HCT116 (cell line): ENCODE measurements around the gene GRAMD4.

Experiments
- ATF3 ChIP-seq: IDR thresholded peaks from 2 replicates; pipeline ENCODE4 v1.6.1; 2012
- CBX3 ChIP-seq: IDR thresholded peaks from 2 replicates; pipeline ENCODE4 v1.6.1; 2012; ENCODE audit warnings: low read depth
- CTCF ChIP-seq, 3 experiments: fragments of 200-600 bp in 1 of 3; sonication (generic) in 1 of 3; IDR thresholded peaks in 2 of 3; conservative IDR thresholded peaks in 1 of 3; 2 replicates each; pipeline ENCODE4 v1.5.1; 2012 to 2017; ENCODE audit warnings: low read depth in 2 of 3, low read length in 2 of 3, antibody characterized with exemption in 1 of 3, borderline replicate concordance in 1 of 3, control low read depth in 1 of 3, mild to moderate bottlenecking in 1 of 3, mixed read lengths in 1 of 3, mixed run types in 1 of 3, moderate library complexity in 1 of 3; ENCODE audit not compliant: insufficient read depth in 1 of 3
- EZH2 ChIP-seq: fragments of 200-600 bp; sonication (generic); IDR thresholded peaks from 2 replicates; pipeline ENCODE4 v1.6.1; 2017; ENCODE audit warnings: antibody characterized with exemption, mixed run types
- POLR2A ChIP-seq: IDR thresholded peaks from 2 replicates; pipeline ENCODE4 v1.7.0; 2011; ENCODE audit warnings: borderline replicate concordance; ENCODE audit not compliant: insufficient read depth, insufficient read length; ENCODE audit errors: extremely low read depth
- RAD21 ChIP-seq: IDR thresholded peaks from 2 replicates; pipeline ENCODE4 v1.6.1; 2012; ENCODE audit warnings: low read depth, mild to moderate bottlenecking
- REST ChIP-seq: IDR thresholded peaks from 2 replicates; pipeline ENCODE4 v1.6.1; 2012; ENCODE audit warnings: low read depth
- YY1 ChIP-seq: IDR thresholded peaks from 2 replicates; pipeline ENCODE4 v1.6.1; 2011; ENCODE audit warnings: low read length, low read depth, moderate library complexity, mild to moderate bottlenecking; ENCODE audit not compliant: insufficient replicate concordance; ENCODE audit errors: extremely low read depth
- ZNF274 ChIP-seq: fragments of 200-500 bp; sonication (Bioruptor generic); IDR thresholded peaks from 2 replicates; pipeline ENCODE4 v1.6.1; 2014; ENCODE audit warnings: mild to moderate bottlenecking, low read depth, low read length, inconsistent platforms

- no peak for TF ChIP-seq CTCF (IDR thresholded peaks at IDR 0.05 in 2 of 3, conservative IDR thresholded peaks at IDR 0.05 in 1 of 3; ENCODE audit: borderline replicate concordance in 1 of 3, insufficient read depth in 1 of 3, low read depth in 2 of 3, low read length in 2 of 3)
- TF ChIP-seq CBX3 = no peak
- no peak for TF ChIP-seq ATF3
- no peak for TF ChIP-seq ZNF274
- TF ChIP-seq EZH2 = no peak
- TF ChIP-seq RAD21 = no peak
- no peak for TF ChIP-seq POLR2A
- no peak for TF ChIP-seq YY1
- no peak for TF ChIP-seq REST
Measured at GRCh38 chr22:46673205-46673604, 53.0 kb downstream of the GRAMD4 start.
